HepG2 (cell line): ENCODE results near the gene SLC6A6. TPM values are rescaled to one million over a fixed set of nuclear protein-coding genes. Genes with fewer than 3 reads are reported as not detected.

Experiments used
- ATAC-seq: fragments of 200-7000 bp; cut with Tn5 transposase; 3 replicates; pipeline ENCODE4 v1.9.1; 2020; ENCODE audit warnings: mild to moderate bottlenecking, moderate library complexity
- BruUV-seq: library from RNA; stranded (reverse); fragments of 400-500 nt; replicated peaks from 2 replicates; lab custom pipeline; 2021; lab: Mats Ljungman, UMichigan
- CTCF ChIA-PET: fragments of 300-600 bp; formaldehyde crosslinking; extraction: SDS; loops from one replicate; lab custom pipeline; 2021; ENCODE audit warnings: low total read pairs, inconsistent platforms, low intra/inter-chr PET ratio; lab: Yijun Ruan, JAX
- POLR2A ChIA-PET: fragments of 350-600 bp; sonication (Branson Sonifier 250); formaldehyde crosslinking; loops from one replicate; lab custom pipeline; 2020; ENCODE audit warnings: antibody characterized with exemption, inconsistent platforms; lab: Yijun Ruan, JAX
- DNase-seq: peaks from one replicate; pipeline ENCODE4 v3.0.0-alpha.2; 2015; ENCODE audit warnings: low spot score
- FAIRE-seq: peaks from 3 replicates; lab custom pipeline; 2011; peaks lifted over from hg19 to GRCh38; lab: Jason Lieb, UNC
- H2AFZ ChIP-seq: one replicate; pipeline ENCODE4 v1.6.1; 2011; ENCODE audit warnings: low read length, inconsistent platforms
- H3K27ac ChIP-seq: fragments of 300-600 bp; 3 replicates; pipeline ENCODE4 v1.8.0; 2011; ENCODE audit warnings: mixed run types, mild to moderate bottlenecking, mixed read lengths, low read length, inconsistent platforms; ENCODE audit not compliant: insufficient read depth; ENCODE audit errors: extremely low read length
- H3K27me3 ChIP-seq, 2 experiments: fragments of 200-600 bp in 1 of 2; 2 replicates in 1 of 2; 3 replicates in 1 of 2; pipeline versions ENCODE4 v1.6.0 to v1.8.0; 2011; ENCODE audit warnings: low read length in 2 of 2, mild to moderate bottlenecking in 2 of 2, moderate library complexity in 2 of 2, inconsistent platforms in 1 of 2; ENCODE audit not compliant: insufficient read depth in 2 of 2, control insufficient read depth in 1 of 2
- H3K36me3 ChIP-seq, 2 experiments: fragments of 200-600 bp in 1 of 2; replicated peaks in 1 of 2; 2 replicates in 1 of 2; 3 replicates in 1 of 2; pipeline versions ENCODE4 v1.5.1 to v1.8.0; 2011; ENCODE audit warnings: low read length in 2 of 2, inconsistent platforms in 1 of 2; ENCODE audit not compliant: insufficient read depth in 2 of 2, control insufficient read depth in 1 of 2
- H3K4me1 ChIP-seq: 2 replicates; pipeline ENCODE4 v1.5.1; 2012; ENCODE audit warnings: low read length, inconsistent platforms; ENCODE audit not compliant: insufficient read depth
- H3K4me2 ChIP-seq: 2 replicates; pipeline ENCODE4 v1.6.0; 2011; ENCODE audit warnings: low read depth, low read length, inconsistent platforms
- H3K4me3 ChIP-seq, 3 experiments: fragments of 200-600 bp in 1 of 3; sonication (generic), shearing (Covaris generic) in 1 of 3; replicated peaks in 1 of 3; 2 replicates each; pipeline ENCODE4 v1.5.1; 2011 to 2016; ENCODE audit warnings: low read length in 3 of 3, inconsistent platforms in 2 of 3, low read depth in 2 of 3, mild to moderate bottlenecking in 2 of 3, control low read depth in 1 of 3, mixed read lengths in 1 of 3; ENCODE audit not compliant: insufficient read depth in 1 of 3
- H3K79me2 ChIP-seq: one replicate; pipeline ENCODE4 v1.6.1; 2011; ENCODE audit warnings: low read length, inconsistent platforms; ENCODE audit not compliant: insufficient read depth
- H3K9ac ChIP-seq: 2 replicates; pipeline ENCODE4 v1.6.0; 2011; ENCODE audit warnings: mild to moderate bottlenecking, low read depth, low read length, inconsistent platforms; ENCODE audit not compliant: insufficient read depth
- H3K9me3 ChIP-seq: 2 replicates; pipeline ENCODE4 v1.5.1; 2012; ENCODE audit warnings: mild to moderate bottlenecking, low read length
- H4K20me1 ChIP-seq: 2 replicates; pipeline ENCODE4 v1.6.0; 2011; ENCODE audit warnings: inconsistent platforms, mild to moderate bottlenecking, low read length, moderate library complexity; ENCODE audit not compliant: insufficient read depth
- HNF4A ChIP-seq: sonication (generic); formaldehyde crosslinking; IDR thresholded peaks from 2 replicates; pipeline ENCODE4 v1.4.0; 2020; ENCODE audit warnings: missing genetic modification reagents
- KAT8 ChIP-seq: IDR thresholded peaks from 2 replicates; pipeline ENCODE4 v1.6.1; 2016; ENCODE audit warnings: missing genetic modification reagents, missing compliant biosample characterization
- KDM4B ChIP-seq: sonication (generic); formaldehyde crosslinking; IDR thresholded peaks from 2 replicates; pipeline ENCODE4 v1.4.0; 2020; ENCODE audit warnings: missing genetic modification reagents
- MTF2 ChIP-seq: sonication (generic); formaldehyde crosslinking; IDR thresholded peaks from 2 replicates; pipeline ENCODE4 v1.5.0; 2020; ENCODE audit warnings: missing genetic modification reagents, borderline replicate concordance
- NFRKB ChIP-seq: fragments of 450-650 bp; IDR thresholded peaks from 2 replicates; pipeline ENCODE4 v1.6.1; 2017
- RBAK ChIP-seq: sonication (generic); formaldehyde crosslinking; IDR thresholded peaks from 2 replicates; pipeline ENCODE4 v1.5.1; 2020; ENCODE audit warnings: mild to moderate bottlenecking, missing genetic modification reagents
- RORA ChIP-seq: sonication (generic); formaldehyde crosslinking; IDR thresholded peaks from 2 replicates; pipeline ENCODE4 v1.5.0; 2020; ENCODE audit warnings: mild to moderate bottlenecking, missing genetic modification reagents, moderate library complexity
- ZNF333 ChIP-seq: sonication (generic); formaldehyde crosslinking; IDR thresholded peaks from 2 replicates; pipeline ENCODE4 v1.4.0; 2020; ENCODE audit warnings: mild to moderate bottlenecking, missing genetic modification reagents, borderline replicate concordance
- ZNF790 ChIP-seq: sonication (generic); formaldehyde crosslinking; IDR thresholded peaks from 2 replicates; pipeline ENCODE4 v1.8.0; 2022; ENCODE audit warnings: missing genetic modification reagents, mild to moderate bottlenecking, borderline replicate concordance
- WGBS: methylation state at CpG from one replicate; pipeline ENCODE4 v1.1.6; 2017; ENCODE audit warnings: low lambda C conversion rate; 5-methylcytosine and 5-hydroxymethylcytosine counted together
- in situ Hi-C: cut with HindIII; loops from 2 replicates; pipeline ENCODE4 v1.10.0; 2017; ENCODE audit warnings: low pct_unique_long_range_greater_than_20kb; ENCODE audit not compliant: extremely low pct_ligation_motif_present
- intact Hi-C: fragments of 100-400 bp; cut with micrococcal nuclease; formaldehyde crosslinking; loops from one replicate; pipeline ENCODE4 v1.10.0; 2022; ENCODE audit not compliant: unreplicated experiment
- polyA plus RNA-seq, 8 experiments: library from polyadenylated mRNA; depleted of rRNA in 3 of 8; stranded (reverse) in 7 of 8; unstranded in 1 of 8; fragments of >200 nt; fragmentation: Illumina TruSeq in 4 of 8; extraction: Trizol in 4 of 8; gene quantifications; 2 replicates each; pipeline versions ENCODE4 v1.2.1 to v1.2.3, GENCODE V29; 2011 to 2016; ENCODE audit warnings: low read depth in 4 of 8, missing spikeins in 1 of 8, mixed read lengths in 1 of 8; ENCODE audit not compliant: insufficient read depth in 1 of 8
- total RNA-seq, 5 experiments: library from RNA; depleted of rRNA; stranded (reverse); fragments of >200 nt; fragmentation: Illumina TruSeq; extraction: Trizol; gene quantifications; 2 replicates each; pipeline ENCODE4 v1.2.3, GENCODE V29; 2016; ENCODE audit warnings: low read depth in 1 of 5
- TF ChIP-seq, protein P1 (sequence below): sonication (generic); formaldehyde crosslinking; conservative IDR thresholded peaks from 2 replicates; pipeline ENCODE4 v1.4.0; 2020; ENCODE audit warnings: missing genetic modification reagents
- TF ChIP-seq, protein P2 (sequence below): sonication (generic); formaldehyde crosslinking; IDR thresholded peaks from 2 replicates; pipeline ENCODE4 v1.5.1; 2020; ENCODE audit warnings: missing genetic modification reagents, mild to moderate bottlenecking, borderline replicate concordance
- TF ChIP-seq, protein P3 (sequence below): sonication (generic); formaldehyde crosslinking; IDR thresholded peaks from 2 replicates; pipeline ENCODE4 v1.8.1; 2023; ENCODE audit warnings: missing genetic modification reagents, inconsistent platforms, borderline replicate concordance

SLC6A6 gene
- total and polyA plus RNA-seq, 2 of the 13 experiments (the other 11 are each of a cell fraction or from before 2014, with no cell fraction given), result 14.1 to 20.7 TPM

DNA sequence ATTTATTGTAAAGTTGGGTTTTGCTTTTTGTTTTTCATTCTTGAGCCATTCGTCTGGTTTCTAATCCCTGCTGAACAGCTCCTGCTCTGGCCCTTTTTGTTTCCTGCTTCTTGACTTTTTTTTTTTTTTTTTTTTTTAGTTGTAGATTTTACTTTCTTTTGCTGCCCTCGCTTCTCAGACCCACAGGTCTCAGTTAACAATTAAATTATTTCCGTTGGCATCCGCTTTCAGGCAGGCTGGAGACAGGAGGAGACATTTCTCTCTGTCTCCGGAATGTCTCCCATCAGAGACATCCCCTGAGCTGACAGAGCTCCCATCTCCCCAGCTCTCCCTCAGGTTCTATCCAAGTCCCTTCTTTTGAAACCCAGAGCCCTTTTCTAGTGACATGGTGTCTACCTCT lies 68.6 kb downstream of the SLC6A6 start:
- TF ChIP-seq HNF4A (CRISPR knock-in tag) (no peak), ZNF790 (CRISPR knock-in tag) (no peak), KDM4B (CRISPR knock-in tag) (no peak), KAT8 (CRISPR knock-in tag) (no peak), ZNF333 (no peak), NFRKB (no peak), MTF2 (CRISPR knock-in tag) (no peak), RBAK (CRISPR knock-in tag) (no peak), RORA (CRISPR knock-in tag) (no peak)
- TF ChIP-seq, protein P1, sequence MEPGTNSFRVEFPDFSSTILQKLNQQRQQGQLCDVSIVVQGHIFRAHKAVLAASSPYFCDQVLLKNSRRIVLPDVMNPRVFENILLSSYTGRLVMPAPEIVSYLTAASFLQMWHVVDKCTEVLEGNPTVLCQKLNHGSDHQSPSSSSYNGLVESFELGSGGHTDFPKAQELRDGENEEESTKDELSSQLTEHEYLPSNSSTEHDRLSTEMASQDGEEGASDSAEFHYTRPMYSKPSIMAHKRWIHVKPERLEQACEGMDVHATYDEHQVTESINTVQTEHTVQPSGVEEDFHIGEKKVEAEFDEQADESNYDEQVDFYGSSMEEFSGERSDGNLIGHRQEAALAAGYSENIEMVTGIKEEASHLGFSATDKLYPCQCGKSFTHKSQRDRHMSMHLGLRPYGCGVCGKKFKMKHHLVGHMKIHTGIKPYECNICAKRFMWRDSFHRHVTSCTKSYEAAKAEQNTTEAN (CRISPR knock-in tag), result no peak
- TF ChIP-seq, protein P2, sequence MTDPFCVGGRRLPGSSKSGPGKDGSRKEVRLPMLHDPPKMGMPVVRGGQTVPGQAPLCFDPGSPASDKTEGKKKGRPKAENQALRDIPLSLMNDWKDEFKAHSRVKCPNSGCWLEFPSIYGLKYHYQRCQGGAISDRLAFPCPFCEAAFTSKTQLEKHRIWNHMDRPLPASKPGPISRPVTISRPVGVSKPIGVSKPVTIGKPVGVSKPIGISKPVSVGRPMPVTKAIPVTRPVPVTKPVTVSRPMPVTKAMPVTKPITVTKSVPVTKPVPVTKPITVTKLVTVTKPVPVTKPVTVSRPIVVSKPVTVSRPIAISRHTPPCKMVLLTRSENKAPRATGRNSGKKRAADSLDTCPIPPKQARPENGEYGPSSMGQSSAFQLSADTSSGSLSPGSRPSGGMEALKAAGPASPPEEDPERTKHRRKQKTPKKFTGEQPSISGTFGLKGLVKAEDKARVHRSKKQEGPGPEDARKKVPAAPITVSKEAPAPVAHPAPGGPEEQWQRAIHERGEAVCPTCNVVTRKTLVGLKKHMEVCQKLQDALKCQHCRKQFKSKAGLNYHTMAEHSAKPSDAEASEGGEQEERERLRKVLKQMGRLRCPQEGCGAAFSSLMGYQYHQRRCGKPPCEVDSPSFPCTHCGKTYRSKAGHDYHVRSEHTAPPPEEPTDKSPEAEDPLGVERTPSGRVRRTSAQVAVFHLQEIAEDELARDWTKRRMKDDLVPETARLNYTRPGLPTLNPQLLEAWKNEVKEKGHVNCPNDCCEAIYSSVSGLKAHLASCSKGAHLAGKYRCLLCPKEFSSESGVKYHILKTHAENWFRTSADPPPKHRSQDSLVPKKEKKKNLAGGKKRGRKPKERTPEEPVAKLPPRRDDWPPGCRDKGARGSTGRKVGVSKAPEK, result no peak
- TF ChIP-seq, protein P3, sequence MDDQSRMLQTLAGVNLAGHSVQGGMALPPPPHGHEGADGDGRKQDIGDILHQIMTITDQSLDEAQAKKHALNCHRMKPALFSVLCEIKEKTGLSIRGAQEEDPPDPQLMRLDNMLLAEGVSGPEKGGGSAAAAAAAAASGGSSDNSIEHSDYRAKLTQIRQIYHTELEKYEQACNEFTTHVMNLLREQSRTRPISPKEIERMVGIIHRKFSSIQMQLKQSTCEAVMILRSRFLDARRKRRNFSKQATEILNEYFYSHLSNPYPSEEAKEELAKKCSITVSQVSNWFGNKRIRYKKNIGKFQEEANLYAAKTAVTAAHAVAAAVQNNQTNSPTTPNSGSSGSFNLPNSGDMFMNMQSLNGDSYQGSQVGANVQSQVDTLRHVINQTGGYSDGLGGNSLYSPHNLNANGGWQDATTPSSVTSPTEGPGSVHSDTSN, result no peak
- TF ChIP-seq, all 625 proteins: peak for 0
- FAIRE-seq, result no peak
- Histone ChIP-seq H4K20me1 (no peaks in the 10 kb centered on the region), H3K9ac (no peak overlapping the region), H3K79me2 (no peaks in the 10 kb centered on the region), H3K4me1 (no peaks in the 10 kb centered on the region), H3K4me2 (no peak overlapping the region), H3K27me3 (no peaks in the 10 kb centered on the region), H2AFZ (no peak overlapping the region), H3K9me3 (no peaks in the 10 kb centered on the region), H3K27ac (no peak overlapping the region), H3K4me3 (no peak overlapping the region), H3K36me3 (peaks cover 14 to 62% of the 10 kb centered on the region in 2 experiments; a peak in 4 of 5 replicates)
- no TSS peak for BruUV-seq
- no peak for ATAC-seq
- DNase-seq, result no peak
- intact Hi-C loops (no loop called here), in situ Hi-C loops (no loop called here)
- ChIA-PET POLR2A (no interaction called here), CTCF (interaction anchor here (1.2 kb wide), 1 partner anchor 210 kb away, joined by 4 read pairs; no protein-coding TSS in a partner anchor)
- WGBS, result 92% methylated on average over 5 of the region's 5 CpGs
